ENCODE data around the gene WIPF3. TPM values are rescaled to one million over a fixed set of nuclear protein-coding genes. Genes with fewer than 3 reads are reported as not detected.
A peak's percentile ranks its signal among the peaks of the same experiment; 100 is the strongest.

The WIPF3 gene
- total RNA-seq, 1 donor from 2014 or later: 4.7 TPM

DNA sequence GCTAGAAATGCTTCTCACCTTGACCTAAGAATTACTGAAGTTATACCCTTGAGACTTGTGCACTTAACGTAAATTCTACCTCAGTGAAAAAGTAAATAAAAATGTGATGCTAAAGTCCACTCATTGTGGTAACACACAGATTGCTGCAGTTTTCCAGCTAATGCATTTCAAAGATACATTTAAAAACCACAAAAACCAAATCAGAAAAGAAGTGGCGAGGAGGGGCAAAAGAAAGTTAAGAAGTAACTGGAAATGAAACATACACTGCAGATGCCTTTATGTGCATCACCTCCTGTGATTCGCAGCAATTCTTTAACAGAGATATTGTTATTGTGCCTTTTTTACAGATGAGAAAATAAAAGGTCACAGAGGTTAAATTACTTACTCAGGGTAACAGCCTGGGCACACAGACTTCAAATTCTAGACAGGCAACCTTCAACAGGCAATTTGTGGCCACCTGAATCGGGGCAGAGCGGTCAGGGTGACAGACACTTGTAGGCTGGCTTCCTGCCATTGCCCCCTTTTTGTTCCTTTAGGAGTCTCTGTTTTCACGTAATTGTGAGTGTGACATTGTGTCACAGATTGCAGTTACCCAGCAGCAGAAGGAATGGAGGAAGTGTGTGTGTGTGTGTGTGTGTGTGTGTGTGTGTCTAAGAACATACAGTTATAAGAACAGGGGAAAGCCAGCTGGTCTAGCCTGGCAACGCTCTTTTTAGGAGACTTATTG is 1.9 kb downstream of the WIPF3 start:
- Histone ChIP-seq H3K9me3 (ENCODE audit: control insufficient read depth in 3 of 3, low read length in 3 of 3) (no peaks in the 10 kb centered on the region), H3K9ac (ENCODE audit: low read depth in 1 of 3, low read length in 3 of 3) (peak overlapping the region; percentile 66 to 89 (median 85)), H3K27me3 (ENCODE audit: control insufficient read depth in 3 of 3, insufficient read depth in 3 of 3, low read length in 3 of 3) (peaks cover 0 to 3% (median 3%) of the 10 kb centered on the region in 3 donors), H3K4me3 (ENCODE audit: low read length in 3 of 3) (peak overlapping the region in 2 of 3 donors; percentile 76 to 81), H3K4me1 (ENCODE audit: control insufficient read depth in 3 of 3, insufficient read depth in 3 of 3, low read length in 3 of 3) (peaks cover 5 to 36% (median 23%) of the 10 kb centered on the region in 3 donors), H3K27ac (ENCODE audit: low read depth, low read length) (peak overlapping the region; percentile 85), H3K36me3 (ENCODE audit: control insufficient read depth in 3 of 3, insufficient read depth in 3 of 3, low read length in 3 of 3) (no peaks in the 10 kb centered on the region)

GRCh38 chr7:29809533-29810155 is 3.3 kb downstream of the WIPF3 start:
- H3K27me3 ChIP-seq (ENCODE audit: control insufficient read depth in 3 of 3, insufficient read depth in 3 of 3, low read length in 3 of 3): peaks cover 0 to 3% (median 3%) of the 10 kb centered on the region in 3 donors
- peak overlapping the region; percentile 55 for H3K27ac ChIP-seq (ENCODE audit: low read depth, low read length)
- peak overlapping the region in 2 of 3 donors; percentile 30 to 34 for H3K4me3 ChIP-seq (ENCODE audit: low read length in 3 of 3)
- H3K36me3 ChIP-seq (ENCODE audit: control insufficient read depth in 3 of 3, insufficient read depth in 3 of 3, low read length in 3 of 3): no peaks in the 10 kb centered on the region
- peaks cover 5 to 36% (median 23%) of the 10 kb centered on the region in 3 donors for H3K4me1 ChIP-seq (ENCODE audit: control insufficient read depth in 3 of 3, insufficient read depth in 3 of 3, low read length in 3 of 3)
- H3K9ac ChIP-seq (ENCODE audit: low read depth in 1 of 3, low read length in 3 of 3): peak overlapping the region; percentile 35 to 71 (median 54)
- no peaks in the 10 kb centered on the region for H3K9me3 ChIP-seq (ENCODE audit: control insufficient read depth in 3 of 3, low read length in 3 of 3)

- H3K36me3 ChIP-seq (ENCODE audit: control insufficient read depth in 3 of 3, insufficient read depth in 3 of 3, low read length in 3 of 3): no peaks in the 10 kb centered on the region
- no peak overlapping the region for H3K4me3 ChIP-seq (ENCODE audit: low read length in 3 of 3)
- peak overlapping the region; percentile 55 for H3K27ac ChIP-seq (ENCODE audit: low read depth, low read length)
- peaks cover 5 to 36% (median 23%) of the 10 kb centered on the region in 3 donors for H3K4me1 ChIP-seq (ENCODE audit: control insufficient read depth in 3 of 3, insufficient read depth in 3 of 3, low read length in 3 of 3)
- H3K9me3 ChIP-seq (ENCODE audit: control insufficient read depth in 3 of 3, low read length in 3 of 3): no peaks in the 10 kb centered on the region
- peak overlapping the region in 1 of 3 donors; percentile 71 for H3K9ac ChIP-seq (ENCODE audit: low read depth in 1 of 3, low read length in 3 of 3)
- peaks cover 0 to 3% (median 3%) of the 10 kb centered on the region in 3 donors for H3K27me3 ChIP-seq (ENCODE audit: control insufficient read depth in 3 of 3, insufficient read depth in 3 of 3, low read length in 3 of 3)
Measured at GRCh38 chr7:29810297-29810696, 4.0 kb downstream of the WIPF3 start.

DNA sequence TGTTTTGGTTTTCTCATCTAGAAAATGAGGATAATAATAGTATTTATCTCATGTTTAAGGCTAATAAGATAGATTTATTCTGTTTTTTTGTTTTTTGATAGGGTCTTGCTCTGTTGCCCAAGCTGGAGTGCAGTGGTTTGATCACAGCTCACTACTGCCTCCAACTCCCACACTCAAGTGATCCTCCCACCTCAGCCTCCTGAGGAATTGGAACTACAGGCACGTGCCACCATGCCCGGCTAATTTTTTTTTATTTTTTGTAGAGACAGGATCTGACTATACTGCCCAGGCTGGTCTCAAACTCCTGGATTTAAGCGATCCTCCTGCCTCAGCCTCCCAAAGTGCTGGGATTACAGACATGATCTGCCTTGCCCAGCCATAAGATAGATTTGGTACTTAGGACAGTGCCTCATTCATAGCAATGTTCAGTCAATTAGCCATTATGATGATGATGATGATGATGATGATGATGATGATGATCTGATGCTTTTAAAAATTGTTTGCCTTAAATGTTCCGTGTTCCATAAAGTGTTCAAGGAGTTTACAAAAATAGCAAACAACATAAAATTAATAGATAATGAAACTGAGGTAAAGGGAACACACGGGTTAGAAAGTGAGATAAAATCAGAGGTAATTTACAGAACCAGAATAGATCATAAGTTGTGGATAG is 4.6 kb downstream of the WIPF3 start:
- Histone ChIP-seq H3K27ac (ENCODE audit: low read depth, low read length) (no peak overlapping the region), H3K4me3 (ENCODE audit: low read length in 3 of 3) (no peak overlapping the region), H3K4me1 (ENCODE audit: control insufficient read depth in 3 of 3, insufficient read depth in 3 of 3, low read length in 3 of 3) (peaks cover 5 to 40% (median 26%) of the 10 kb centered on the region in 3 donors), H3K27me3 (ENCODE audit: control insufficient read depth in 3 of 3, insufficient read depth in 3 of 3, low read length in 3 of 3) (peaks cover 0 to 3% (median 3%) of the 10 kb centered on the region in 3 donors), H3K36me3 (ENCODE audit: control insufficient read depth in 3 of 3, insufficient read depth in 3 of 3, low read length in 3 of 3) (no peaks in the 10 kb centered on the region), H3K9ac (ENCODE audit: low read depth in 1 of 3, low read length in 3 of 3) (no peak overlapping the region), H3K9me3 (ENCODE audit: control insufficient read depth in 3 of 3, low read length in 3 of 3) (no peaks in the 10 kb centered on the region)

- H3K9ac ChIP-seq (ENCODE audit: low read depth in 1 of 3, low read length in 3 of 3): no peak overlapping the region
- peaks cover 5 to 40% (median 26%) of the 10 kb centered on the region in 3 donors for H3K4me1 ChIP-seq (ENCODE audit: control insufficient read depth in 3 of 3, insufficient read depth in 3 of 3, low read length in 3 of 3)
- peaks cover 0 to 3% (median 3%) of the 10 kb centered on the region in 3 donors for H3K27me3 ChIP-seq (ENCODE audit: control insufficient read depth in 3 of 3, insufficient read depth in 3 of 3, low read length in 3 of 3)
- no peaks in the 10 kb centered on the region for H3K9me3 ChIP-seq (ENCODE audit: control insufficient read depth in 3 of 3, low read length in 3 of 3)
- H3K4me3 ChIP-seq (ENCODE audit: low read length in 3 of 3): no peak overlapping the region
- H3K36me3 ChIP-seq (ENCODE audit: control insufficient read depth in 3 of 3, insufficient read depth in 3 of 3, low read length in 3 of 3): no peaks in the 10 kb centered on the region
- peak overlapping the region; percentile 7 for H3K27ac ChIP-seq (ENCODE audit: low read depth, low read length)
Measured at GRCh38 chr7:29811586-29811985, 5.3 kb downstream of the WIPF3 start.

GRCh38 chr7:29812185-29812876 is 6.0 kb downstream of the WIPF3 start:
- Histone ChIP-seq H3K4me1 (ENCODE audit: control insufficient read depth in 3 of 3, insufficient read depth in 3 of 3, low read length in 3 of 3) (peaks cover 5 to 36% (median 26%) of the 10 kb centered on the region in 3 donors), H3K36me3 (ENCODE audit: control insufficient read depth in 3 of 3, insufficient read depth in 3 of 3, low read length in 3 of 3) (no peaks in the 10 kb centered on the region), H3K27me3 (ENCODE audit: control insufficient read depth in 3 of 3, insufficient read depth in 3 of 3, low read length in 3 of 3) (peaks cover 0 to 3% (median 0%) of the 10 kb centered on the region in 3 donors), H3K4me3 (ENCODE audit: low read length in 3 of 3) (no peak overlapping the region), H3K9me3 (ENCODE audit: control insufficient read depth in 3 of 3, low read length in 3 of 3) (no peaks in the 10 kb centered on the region), H3K27ac (ENCODE audit: low read depth, low read length) (no peak overlapping the region), H3K9ac (ENCODE audit: low read depth in 1 of 3, low read length in 3 of 3) (no peak overlapping the region)

DNA sequence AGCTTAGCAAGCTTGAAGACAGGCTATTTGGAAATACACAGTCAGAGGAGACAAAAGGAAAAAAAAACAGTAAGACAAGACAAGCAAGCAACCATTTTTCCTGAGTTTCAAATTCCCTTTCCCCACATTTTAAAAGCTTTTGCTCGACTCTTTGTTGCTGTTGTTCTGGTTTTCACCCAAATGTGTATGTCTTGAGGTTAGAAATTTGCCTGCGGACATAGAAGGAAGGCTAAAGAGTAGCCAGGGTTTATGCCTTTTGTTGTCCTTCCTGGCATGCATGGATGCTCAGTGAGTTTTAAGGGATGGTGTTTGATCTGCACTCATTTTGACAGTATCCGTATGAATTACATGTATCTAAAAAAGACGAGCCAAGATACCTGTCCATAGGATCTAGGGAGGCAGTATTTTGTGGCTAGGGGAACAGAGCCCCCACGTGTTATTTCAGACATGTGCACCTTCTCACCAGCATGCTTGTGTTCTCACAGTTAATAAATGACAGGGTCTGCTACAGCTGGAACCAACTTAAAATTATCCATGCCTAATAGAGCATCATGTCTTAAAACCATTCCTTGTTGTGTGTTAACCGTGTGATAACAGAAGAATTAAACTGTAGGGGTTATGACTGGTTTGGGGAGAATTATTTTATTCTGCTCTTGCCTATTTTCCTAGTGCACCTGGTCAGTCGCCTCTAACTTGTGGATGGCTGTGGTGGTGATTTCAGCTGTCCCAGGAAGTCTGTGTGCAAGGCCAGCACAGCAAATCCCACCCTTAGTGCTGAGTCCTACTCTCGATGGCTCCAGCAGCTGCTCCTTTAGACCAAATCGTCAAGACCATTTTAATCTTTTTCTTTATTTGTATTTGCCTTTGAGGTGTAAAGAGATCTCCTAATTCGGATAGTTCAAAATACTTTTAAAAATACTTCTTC is 9.1 kb downstream of the WIPF3 start:
- peaks cover 2 to 17% (median 9%) of the 10 kb centered on the region in 3 donors for H3K4me1 ChIP-seq (ENCODE audit: control insufficient read depth in 3 of 3, insufficient read depth in 3 of 3, low read length in 3 of 3)
- no peaks in the 10 kb centered on the region for H3K27me3 ChIP-seq (ENCODE audit: control insufficient read depth in 3 of 3, insufficient read depth in 3 of 3, low read length in 3 of 3)
- H3K9ac ChIP-seq (ENCODE audit: low read depth in 1 of 3, low read length in 3 of 3): no peak overlapping the region
- H3K9me3 ChIP-seq (ENCODE audit: control insufficient read depth in 3 of 3, low read length in 3 of 3): no peaks in the 10 kb centered on the region
- H3K4me3 ChIP-seq (ENCODE audit: low read length in 3 of 3): no peak overlapping the region
- no peaks in the 10 kb centered on the region for H3K36me3 ChIP-seq (ENCODE audit: control insufficient read depth in 3 of 3, insufficient read depth in 3 of 3, low read length in 3 of 3)
- H3K27ac ChIP-seq (ENCODE audit: low read depth, low read length): no peak overlapping the region

DNA sequence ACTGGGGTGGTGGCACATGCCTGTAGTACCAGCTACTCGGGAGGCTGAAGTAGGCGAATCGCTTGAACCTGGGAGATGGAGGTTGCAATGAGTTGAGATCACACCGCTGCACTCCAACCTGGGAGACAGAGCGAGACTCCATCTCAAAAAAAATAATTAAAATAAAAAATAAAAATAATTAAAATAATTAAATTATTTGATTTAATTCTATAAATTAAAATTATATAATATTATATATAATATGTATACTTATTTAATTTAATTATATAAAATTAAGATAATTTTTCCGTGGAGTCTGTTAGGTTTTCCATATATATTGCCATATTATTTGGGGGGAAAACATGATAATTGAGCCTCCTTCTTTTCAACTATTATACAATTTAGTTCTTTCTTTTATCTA is 12.0 kb downstream of the WIPF3 start:
- H3K4me1 ChIP-seq (ENCODE audit: control insufficient read depth in 3 of 3, insufficient read depth in 3 of 3, low read length in 3 of 3): peaks cover 0 to 6% (median 3%) of the 10 kb centered on the region in 3 donors
- H3K4me3 ChIP-seq (ENCODE audit: low read length in 3 of 3): no peak overlapping the region
- H3K27ac ChIP-seq (ENCODE audit: low read depth, low read length): no peak overlapping the region

More for the DNA sequence above, 12.0 kb downstream of the WIPF3 start:
- no peaks in the 10 kb centered on the region for H3K36me3 ChIP-seq (ENCODE audit: control insufficient read depth in 3 of 3, insufficient read depth in 3 of 3, low read length in 3 of 3)
- no peak overlapping the region for H3K9ac ChIP-seq (ENCODE audit: low read depth in 1 of 3, low read length in 3 of 3)
- H3K27me3 ChIP-seq (ENCODE audit: control insufficient read depth in 3 of 3, insufficient read depth in 3 of 3, low read length in 3 of 3): no peaks in the 10 kb centered on the region
- H3K9me3 ChIP-seq (ENCODE audit: control insufficient read depth in 3 of 3, low read length in 3 of 3): no peaks in the 10 kb centered on the region

Measured in skeletal muscle tissue (tissue), 4 donors.